Breast epithelium (tissue), 4 donors: ENCODE results near the gene TTC23. TPM values are rescaled to one million over a fixed set of nuclear protein-coding genes. Genes with fewer than 3 reads are reported as not detected.
A peak's percentile ranks its signal among the peaks of the same experiment; 100 is the strongest.

Source experiments
- DNase-seq, 2 donors: peaks; one replicate each; pipeline ENCODE4 v3.0.0-alpha.2; 2019; ENCODE audit warnings: low spot score in 2 of 2
- H3K27ac ChIP-seq, 2 donors: fragments of 200-600 bp; sonication (generic) in 1 of 2; one replicate each; pipeline ENCODE4 v1.5.1; 2016 to 2019; ENCODE audit warnings: mild to moderate bottlenecking in 1 of 2
- H3K27me3 ChIP-seq, 2 donors: fragments of 200-600 bp; sonication (generic) in 1 of 2; one replicate each; pipeline versions ENCODE4 v1.5.1 to v1.6.0; 2017 to 2019; ENCODE audit warnings: control low read depth in 1 of 2, mild to moderate bottlenecking in 1 of 2
- H3K36me3 ChIP-seq: fragments of 200-600 bp; one replicate; pipeline ENCODE4 v1.5.1; 2019
- H3K4me1 ChIP-seq, 2 donors: fragments of 200-600 bp; sonication (generic); one replicate each; pipeline ENCODE4 v1.5.1; 2016 to 2019; ENCODE audit warnings: control low read depth in 1 of 2
- H3K4me3 ChIP-seq, 3 donors: fragments of 200-600 bp; sonication (generic); 1 replicate in 2 of 3; 2 replicates in 1 of 3; pipeline ENCODE4 v1.5.1; 2016 to 2019; ENCODE audit warnings: mild to moderate bottlenecking in 3 of 3, moderate library complexity in 2 of 3
- H3K9me3 ChIP-seq, 2 donors: fragments of 200-600 bp; sonication (generic) in 1 of 2; one replicate each; pipeline ENCODE4 v1.5.1; 2016 to 2019; ENCODE audit warnings: control low read depth in 1 of 2
- CTCF ChIP-seq, 3 donors: fragments of 450-650 bp; IDR thresholded peaks; one replicate each; pipeline ENCODE4 v1.5.1; 2016 to 2017; ENCODE audit warnings: antibody characterized with exemption in 3 of 3, mild to moderate bottlenecking in 3 of 3, moderate library complexity in 3 of 3
- POLR2A ChIP-seq: fragments of 450-650 bp; IDR thresholded peaks from one replicate; pipeline ENCODE4 v1.6.1; 2016; ENCODE audit warnings: antibody characterized with exemption, mild to moderate bottlenecking, moderate library complexity
- POLR2AphosphoS5 ChIP-seq, 3 donors: sonication (generic); formaldehyde crosslinking; IDR thresholded peaks; one replicate each; pipeline ENCODE4 v1.6.1; 2017; ENCODE audit warnings: antibody characterized with exemption in 3 of 3
- intact Hi-C: fragments of 100-400 bp; cut with DNase I; formaldehyde crosslinking; loops from one replicate; pipeline ENCODE4 v1.15.1; 2023; ENCODE audit warnings: low total_unique reads
- total RNA-seq, 3 donors: library from RNA; depleted of rRNA; stranded (reverse); fragments of >200 nt; gene quantifications; one replicate each; pipeline ENCODE4 v1.1.0, GENCODE V29; 2016

Gene TTC23
- total RNA-seq, 3 donors from 2014 or later = 19.2 to 43.9 (median 29.5) TPM

- no peaks in the 10 kb centered on the region for H3K9me3 ChIP-seq
Observed at GRCh38 chr15:99157456-99157855, 91.9 kb downstream of the TTC23 start.

GRCh38 chr15:99155961-99156443, 93.4 kb downstream of the TTC23 start:
- TF ChIP-seq POLR2AphosphoS5 (IDR thresholded peaks at IDR 0.05) = no peak
- TF ChIP-seq POLR2A = no peak
- no peaks in the 10 kb centered on the region for H3K4me1 ChIP-seq
- no peak for DNase-seq
- no peaks in the 10 kb centered on the region for H3K9me3 ChIP-seq
- no peaks in the 10 kb centered on the region for H3K27me3 ChIP-seq
- H3K36me3 ChIP-seq = no peaks in the 10 kb centered on the region
- no peak overlapping the region for H3K27ac ChIP-seq
- H3K4me3 ChIP-seq = no peak overlapping the region
- intact Hi-C loops = no loop called here

More at GRCh38 chr15:99157456-99157855, 91.9 kb downstream of the TTC23 start:
- TF ChIP-seq POLR2AphosphoS5 (IDR thresholded peaks at IDR 0.05) (no peak), CTCF (IDR thresholded peaks at IDR 0.05) (no peak), POLR2A (no peak)
- intact Hi-C loops = no loop called here
- Histone ChIP-seq H3K27ac (no peak overlapping the region), H3K36me3 (no peaks in the 10 kb centered on the region), H3K27me3 (no peaks in the 10 kb centered on the region), H3K4me1 (no peaks in the 10 kb centered on the region), H3K4me3 (no peak overlapping the region)
- DNase-seq = no peak

DNA sequence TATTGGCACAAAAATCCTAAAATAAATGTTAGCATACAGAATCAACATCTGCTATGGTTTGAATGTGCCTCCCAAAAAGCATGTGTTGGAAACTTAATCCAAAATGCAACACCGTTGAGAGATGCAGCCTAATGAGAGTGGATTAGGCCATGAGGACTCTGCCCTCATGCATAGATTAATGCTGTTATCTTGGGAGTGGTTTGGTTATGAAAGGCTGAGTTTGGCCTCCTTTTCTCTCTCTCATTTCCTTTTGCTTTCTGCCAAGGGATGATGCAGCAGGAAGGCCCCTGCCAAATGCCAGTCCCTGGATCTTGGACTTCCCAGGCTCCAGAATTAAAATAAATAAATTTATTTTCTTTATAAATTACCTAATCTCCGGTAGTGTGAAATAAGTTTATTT, 95.1 kb downstream of the TTC23 start:
- no peak for DNase-seq
- Histone ChIP-seq H3K27me3 (no peaks in the 10 kb centered on the region), H3K27ac (no peak overlapping the region), H3K36me3 (no peaks in the 10 kb centered on the region), H3K9me3 (no peaks in the 10 kb centered on the region), H3K4me1 (no peaks in the 10 kb centered on the region), H3K4me3 (no peak overlapping the region)
- intact Hi-C loops = no loop called here
- TF ChIP-seq POLR2A = no peak
- TF ChIP-seq CTCF (IDR thresholded peaks at IDR 0.05) = no peak
- no peak for TF ChIP-seq POLR2AphosphoS5 (IDR thresholded peaks at IDR 0.05)

GRCh38 chr15:99153026-99153535, 96.3 kb downstream of the TTC23 start:
- intact Hi-C loops = no loop called here
- TF ChIP-seq POLR2AphosphoS5 (IDR thresholded peaks at IDR 0.05) (no peak), CTCF (IDR thresholded peaks at IDR 0.05) (no peak), POLR2A (no peak)

GRCh38 chr15:99151156-99151555, 98.2 kb downstream of the TTC23 start:
- peak overlapping the region in 1 of 2 donors; percentile 19 for H3K27ac ChIP-seq
- no peak for TF ChIP-seq POLR2AphosphoS5 (IDR thresholded peaks at IDR 0.05)
- no peak for TF ChIP-seq CTCF (IDR thresholded peaks at IDR 0.05)
- TF ChIP-seq POLR2A = no peak
- intact Hi-C loops = no loop called here
- no peaks in the 10 kb centered on the region for H3K27me3 ChIP-seq
- H3K4me1 ChIP-seq = no peaks in the 10 kb centered on the region
- H3K4me3 ChIP-seq = no peak overlapping the region
- no peaks in the 10 kb centered on the region for H3K9me3 ChIP-seq
- H3K36me3 ChIP-seq = no peaks in the 10 kb centered on the region
- no peak for DNase-seq

More at GRCh38 chr15:99153026-99153535, 96.3 kb downstream of the TTC23 start:
- Histone ChIP-seq H3K4me1 (no peaks in the 10 kb centered on the region), H3K36me3 (no peaks in the 10 kb centered on the region), H3K9me3 (no peaks in the 10 kb centered on the region), H3K4me3 (no peak overlapping the region), H3K27me3 (no peaks in the 10 kb centered on the region), H3K27ac (no peak overlapping the region)
- no peak for DNase-seq
